IPS-15b (cell line): ENCODE results near the gene ZNF350.
A peak's percentile ranks its signal among the peaks of the same experiment; 100 is the strongest.
"Not testable (repeated sequence)": the region's sequence is repeated elsewhere in the genome, so short reads cannot be mapped to it uniquely, and the experiment has no call there.

ENCODE experiments used
- H3K27me3 ChIP-seq: one replicate; pipeline ENCODE4 v1.6.1; 2013; ENCODE audit warnings: low read length; ENCODE audit not compliant: control insufficient read depth, insufficient read depth
- H3K36me3 ChIP-seq: one replicate; pipeline ENCODE4 v1.6.1; 2013; ENCODE audit warnings: low read length; ENCODE audit not compliant: control insufficient read depth, insufficient read depth
- H3K4me1 ChIP-seq: one replicate; pipeline ENCODE4 v1.6.1; 2013; ENCODE audit warnings: mild to moderate bottlenecking, low read length; ENCODE audit not compliant: control insufficient read depth, insufficient read depth
- H3K4me3 ChIP-seq: one replicate; pipeline ENCODE4 v1.5.1; 2013; ENCODE audit warnings: low read depth, low read length
- H3K9ac ChIP-seq: one replicate; pipeline ENCODE4 v1.6.1; 2013; ENCODE audit warnings: low read depth, mild to moderate bottlenecking, low read length
- H3K9me3 ChIP-seq: one replicate; pipeline ENCODE4 v1.6.1; 2013; ENCODE audit warnings: mild to moderate bottlenecking, low read length; ENCODE audit not compliant: control insufficient read depth, insufficient read depth

Gene ZNF350

GRCh38 chr19:52007451-52007805 is 20.8 kb upstream of the ZNF350 start:
- Histone ChIP-seq H3K4me3 (peak overlapping the region; percentile 100), H3K27me3 (no peaks in the 10 kb centered on the region), H3K36me3 (peaks cover 3% of the 10 kb centered on the region), H3K9ac (peak overlapping the region; percentile 96), H3K9me3 (no peaks in the 10 kb centered on the region), H3K4me1 (peaks cover 2% of the 10 kb centered on the region)

DNA sequence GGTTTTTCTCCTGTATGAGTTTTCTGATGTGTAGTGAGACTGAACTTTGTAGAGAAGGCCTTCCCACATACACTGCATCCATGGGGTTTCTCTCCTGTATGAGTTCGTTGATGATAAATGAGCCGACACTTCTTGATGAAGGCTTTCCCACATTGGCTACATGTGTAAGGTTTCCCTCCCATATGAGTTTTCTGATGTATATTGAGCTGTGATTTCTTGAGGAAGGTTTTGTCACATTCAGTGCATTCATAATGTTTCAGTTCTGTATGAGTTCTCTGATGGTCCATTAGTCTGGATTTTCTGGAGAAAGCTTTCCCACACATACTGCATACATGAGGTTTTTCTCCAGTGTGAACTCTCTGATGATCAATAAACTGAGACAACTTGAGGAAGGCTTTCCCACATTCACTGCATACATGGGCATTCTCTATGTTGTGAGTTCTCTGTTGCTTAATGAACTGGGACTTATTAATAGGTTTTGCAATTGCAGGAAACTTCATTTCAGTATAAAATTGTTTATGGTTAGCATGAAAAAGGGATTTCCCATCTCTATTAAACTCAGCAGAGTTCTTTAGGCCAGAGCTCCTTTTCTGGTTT is 7.5 kb upstream of the ZNF350 start:
- Histone ChIP-seq H3K4me1 (no peaks in the 10 kb centered on the region), H3K9ac (no peak overlapping the region), H3K36me3 (peaks cover 29% of the 10 kb centered on the region), H3K9me3 (peaks cover 47% of the 10 kb centered on the region), H3K27me3 (no peaks in the 10 kb centered on the region), H3K4me3 (no peak overlapping the region)

- H3K4me1 ChIP-seq = no peaks in the 10 kb centered on the region
- no peak overlapping the region for H3K9ac ChIP-seq
- H3K27me3 ChIP-seq = no peaks in the 10 kb centered on the region
- H3K9me3 ChIP-seq = peaks cover 46% of the 10 kb centered on the region
- H3K4me3 ChIP-seq = no peak overlapping the region
- peaks cover 28% of the 10 kb centered on the region for H3K36me3 ChIP-seq
These were observed 6.8 kb upstream of the ZNF350 start for GRCh38 chr19:51993422-51993821.

- Histone ChIP-seq H3K9me3 (no peaks in the 10 kb centered on the region), H3K36me3 (no peaks in the 10 kb centered on the region), H3K9ac (no peak overlapping the region), H3K27me3 (no peaks in the 10 kb centered on the region), H3K4me1 (no peaks in the 10 kb centered on the region), H3K4me3 (no peak overlapping the region)
These were observed 3.3 kb downstream of the ZNF350 start for GRCh38 chr19:51983361-51983760.

- H3K4me3 ChIP-seq, H3K9me3 ChIP-seq, H3K4me1 ChIP-seq, H3K9ac ChIP-seq, H3K27me3 ChIP-seq, H3K36me3 ChIP-seq: not testable (repeated sequence)
These were observed 5.7 kb downstream of the ZNF350 start for GRCh38 chr19:51980926-51981325.

GRCh38 chr19:51980116-51980736 is 6.4 kb downstream of the ZNF350 start:
- no peaks in the 10 kb centered on the region for H3K27me3 ChIP-seq
- H3K4me1 ChIP-seq = no peaks in the 10 kb centered on the region
- H3K9me3 ChIP-seq = no peaks in the 10 kb centered on the region
- H3K9ac ChIP-seq = no peak overlapping the region
- no peaks in the 10 kb centered on the region for H3K36me3 ChIP-seq
- no peak overlapping the region for H3K4me3 ChIP-seq

DNA sequence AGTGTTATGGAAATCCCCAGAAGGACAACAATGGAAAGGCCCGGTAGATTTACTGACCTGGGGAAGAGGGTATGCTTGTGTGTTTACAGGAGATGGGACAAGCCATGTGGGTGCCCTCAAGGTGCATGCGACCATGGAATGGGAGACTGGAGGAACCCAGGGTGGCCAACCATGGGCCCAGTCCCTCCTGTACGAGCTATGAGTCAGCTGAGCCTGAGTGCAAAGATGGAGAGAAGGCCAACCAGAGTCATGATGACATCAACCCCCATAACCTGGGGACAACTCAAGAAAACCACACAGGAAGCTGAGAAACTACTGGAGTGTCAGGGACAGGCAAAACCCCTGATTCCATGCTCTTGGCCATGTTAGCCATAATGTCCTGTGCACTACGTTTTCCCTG is 7.8 kb downstream of the ZNF350 start:
- Histone ChIP-seq H3K4me3 (no peak overlapping the region), H3K4me1 (no peaks in the 10 kb centered on the region), H3K27me3 (no peaks in the 10 kb centered on the region), H3K9ac (no peak overlapping the region), H3K36me3 (no peaks in the 10 kb centered on the region), H3K9me3 (no peaks in the 10 kb centered on the region)

DNA sequence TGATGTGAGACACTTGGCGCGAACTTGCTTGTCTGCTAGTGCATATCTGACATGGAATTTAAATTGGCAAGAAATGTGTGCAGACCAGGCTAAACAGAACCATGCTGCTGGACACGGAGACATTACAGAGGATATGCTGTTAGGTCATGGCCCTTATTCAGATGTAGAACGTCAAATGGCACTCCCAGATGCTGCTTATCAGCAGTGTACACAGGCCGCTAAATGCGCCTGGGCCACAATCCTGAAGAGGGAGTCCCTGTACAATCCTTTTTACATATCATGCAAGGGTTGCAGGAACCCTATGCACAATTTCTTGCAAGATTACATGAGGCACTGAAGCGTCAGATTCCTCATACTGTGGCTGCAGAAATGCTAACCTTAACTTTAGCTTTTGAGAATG is 9.3 kb downstream of the ZNF350 start:
- Histone ChIP-seq H3K36me3 (no peaks in the 10 kb centered on the region), H3K27me3 (no peaks in the 10 kb centered on the region), H3K9ac (no peak overlapping the region), H3K9me3 (no peaks in the 10 kb centered on the region), H3K4me1 (no peaks in the 10 kb centered on the region), H3K4me3 (no peak overlapping the region)

DNA sequence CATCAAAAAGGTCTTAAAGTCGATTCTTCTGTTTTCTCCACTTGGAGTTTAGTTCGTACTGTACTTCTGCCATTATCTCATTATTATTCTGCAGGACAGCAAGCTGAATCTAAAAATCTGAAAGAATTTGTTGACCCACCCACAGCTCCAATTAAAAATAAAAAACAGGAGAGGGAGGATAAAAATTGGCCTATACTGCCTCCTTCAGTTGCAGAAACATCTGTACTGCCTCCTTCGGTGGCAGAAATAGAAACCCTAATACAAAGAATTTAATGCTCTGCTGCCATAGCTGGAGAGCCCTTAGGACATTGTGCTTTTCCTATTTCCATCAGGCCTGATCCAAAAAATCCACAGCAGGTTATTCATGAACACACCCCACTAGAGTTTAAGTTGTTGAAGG is 9.8 kb downstream of the ZNF350 start:
- H3K9me3 ChIP-seq = peaks cover 1% of the 10 kb centered on the region
- no peak overlapping the region for H3K4me3 ChIP-seq
- H3K4me1 ChIP-seq = no peaks in the 10 kb centered on the region
- peaks cover under 1% of the 10 kb centered on the region for H3K36me3 ChIP-seq
- H3K9ac ChIP-seq = no peak overlapping the region
- no peaks in the 10 kb centered on the region for H3K27me3 ChIP-seq

DNA sequence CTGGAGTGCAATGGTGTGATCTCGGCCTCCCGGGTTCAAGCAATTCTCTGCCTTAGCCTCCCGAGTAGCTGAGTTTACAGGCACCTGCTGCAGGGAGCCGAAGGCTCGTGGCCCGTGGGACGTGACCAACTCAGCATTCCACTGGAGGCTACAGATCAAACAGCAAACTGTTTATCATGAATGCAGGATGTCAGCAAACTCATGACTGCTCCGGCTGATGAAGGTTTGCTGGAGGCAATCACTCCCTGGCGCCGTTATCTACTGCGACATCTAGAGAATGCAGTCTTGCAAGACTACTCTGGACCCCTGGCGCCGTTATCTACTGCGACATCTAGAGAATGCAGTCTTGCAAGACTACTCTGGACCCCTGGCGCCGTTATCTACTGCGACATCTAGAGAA is 10.9 kb downstream of the ZNF350 start:
- H3K9me3 ChIP-seq = peaks cover 11% of the 10 kb centered on the region

DNA sequence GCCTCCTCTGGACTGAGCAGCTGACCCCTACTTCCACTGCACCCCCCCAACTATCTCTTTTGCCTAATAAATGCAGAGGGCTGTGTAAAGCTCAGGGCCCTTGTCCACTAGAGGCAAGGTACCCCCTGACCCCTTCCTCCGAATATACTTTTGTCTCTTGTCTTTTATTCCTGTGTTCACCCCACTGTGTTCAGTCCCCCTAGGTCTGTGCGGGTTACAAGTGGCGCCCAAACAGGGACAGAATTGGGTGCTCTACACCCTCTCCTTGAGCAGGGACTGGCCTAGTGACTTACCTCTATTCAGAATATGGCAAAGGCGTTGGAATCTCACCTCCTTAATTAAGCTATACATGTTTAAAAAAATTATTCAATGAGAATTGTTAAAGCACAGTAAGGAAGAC is 15.0 kb downstream of the ZNF350 start:
- no peak overlapping the region for H3K9ac ChIP-seq
- peaks cover 11% of the 10 kb centered on the region for H3K36me3 ChIP-seq
- H3K9me3 ChIP-seq = peaks cover 20% of the 10 kb centered on the region
- no peaks in the 10 kb centered on the region for H3K27me3 ChIP-seq
- no peak overlapping the region for H3K4me3 ChIP-seq
- no peaks in the 10 kb centered on the region for H3K4me1 ChIP-seq

More for the DNA sequence above, 10.9 kb downstream of the ZNF350 start:
- not testable (repeated sequence) for H3K36me3 ChIP-seq, H3K4me3 ChIP-seq, H3K4me1 ChIP-seq, H3K9ac ChIP-seq, H3K27me3 ChIP-seq

GRCh38 chr19:51970718-51971117 is 15.9 kb downstream of the ZNF350 start:
- Histone ChIP-seq H3K9ac (no peak overlapping the region), H3K4me3 (no peak overlapping the region), H3K4me1 (no peaks in the 10 kb centered on the region), H3K36me3 (peaks cover 14% of the 10 kb centered on the region), H3K27me3 (no peaks in the 10 kb centered on the region), H3K9me3 (peaks cover 20% of the 10 kb centered on the region)
